ENCODE results near the gene INMT.

DNA sequence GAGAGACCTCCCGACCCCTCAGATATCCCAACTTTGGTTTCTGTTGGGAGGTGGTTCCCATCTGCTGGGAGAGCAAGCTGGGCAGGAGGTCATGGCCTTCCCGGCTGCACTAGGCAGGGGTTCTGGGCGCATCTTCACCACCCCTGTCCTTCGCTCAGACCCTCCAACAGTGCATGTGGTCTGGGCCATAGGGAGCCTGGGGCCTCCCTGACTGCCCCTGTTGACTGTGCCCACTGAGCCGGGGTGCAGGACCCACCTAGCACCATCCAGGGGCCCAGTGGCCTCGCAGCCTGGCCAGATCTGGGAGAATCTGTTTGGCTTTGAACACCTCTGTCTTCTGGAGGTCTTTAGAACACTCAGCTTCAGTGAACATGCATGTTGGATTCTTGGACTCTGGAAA lies 18.7 kb upstream of the INMT start:
- no peak for TF ChIP-seq POLR2A (IDR thresholded peaks at IDR 0.05)
- TF ChIP-seq, protein P1, sequence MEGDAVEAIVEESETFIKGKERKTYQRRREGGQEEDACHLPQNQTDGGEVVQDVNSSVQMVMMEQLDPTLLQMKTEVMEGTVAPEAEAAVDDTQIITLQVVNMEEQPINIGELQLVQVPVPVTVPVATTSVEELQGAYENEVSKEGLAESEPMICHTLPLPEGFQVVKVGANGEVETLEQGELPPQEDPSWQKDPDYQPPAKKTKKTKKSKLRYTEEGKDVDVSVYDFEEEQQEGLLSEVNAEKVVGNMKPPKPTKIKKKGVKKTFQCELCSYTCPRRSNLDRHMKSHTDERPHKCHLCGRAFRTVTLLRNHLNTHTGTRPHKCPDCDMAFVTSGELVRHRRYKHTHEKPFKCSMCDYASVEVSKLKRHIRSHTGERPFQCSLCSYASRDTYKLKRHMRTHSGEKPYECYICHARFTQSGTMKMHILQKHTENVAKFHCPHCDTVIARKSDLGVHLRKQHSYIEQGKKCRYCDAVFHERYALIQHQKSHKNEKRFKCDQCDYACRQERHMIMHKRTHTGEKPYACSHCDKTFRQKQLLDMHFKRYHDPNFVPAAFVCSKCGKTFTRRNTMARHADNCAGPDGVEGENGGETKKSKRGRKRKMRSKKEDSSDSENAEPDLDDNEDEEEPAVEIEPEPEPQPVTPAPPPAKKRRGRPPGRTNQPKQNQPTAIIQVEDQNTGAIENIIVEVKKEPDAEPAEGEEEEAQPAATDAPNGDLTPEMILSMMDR (IDR thresholded peaks at IDR 0.05): no peak
